Duodenal mucosa (tissue), 2 donors: ENCODE results near the gene PRKAR1A.

Source experiments
- H3K27ac ChIP-seq: one replicate; pipeline ENCODE4 v1.7.0; 2013; ENCODE audit warnings: low read depth, low read length
- H3K27me3 ChIP-seq, 2 donors: one replicate each; pipeline ENCODE4 v1.7.0; 2013; ENCODE audit warnings: low read length in 2 of 2, control low read depth in 1 of 2; ENCODE audit not compliant: insufficient read depth in 2 of 2, control insufficient read depth in 1 of 2
- H3K36me3 ChIP-seq, 2 donors: one replicate each; pipeline ENCODE4 v1.7.0; 2013; ENCODE audit warnings: low read length in 2 of 2, control low read depth in 1 of 2; ENCODE audit not compliant: insufficient read depth in 2 of 2, control insufficient read depth in 1 of 2
- H3K4me1 ChIP-seq, 2 donors: one replicate each; pipeline ENCODE4 v1.7.0; 2013; ENCODE audit warnings: low read length in 2 of 2, control low read depth in 1 of 2; ENCODE audit not compliant: insufficient read depth in 2 of 2, control insufficient read depth in 1 of 2
- H3K4me3 ChIP-seq, 2 donors: one replicate each; pipeline ENCODE4 v1.7.0; 2013; ENCODE audit warnings: low read length in 2 of 2, low read depth in 1 of 2
- H3K9ac ChIP-seq, 2 donors: one replicate each; pipeline ENCODE4 v1.7.0; 2013; ENCODE audit warnings: low read length in 2 of 2, low read depth in 1 of 2
- H3K9me3 ChIP-seq, 2 donors: one replicate each; pipeline ENCODE4 v1.7.0; 2013; ENCODE audit warnings: low read length in 2 of 2, control low read depth in 1 of 2; ENCODE audit not compliant: control insufficient read depth in 1 of 2

The PRKAR1A gene

DNA sequence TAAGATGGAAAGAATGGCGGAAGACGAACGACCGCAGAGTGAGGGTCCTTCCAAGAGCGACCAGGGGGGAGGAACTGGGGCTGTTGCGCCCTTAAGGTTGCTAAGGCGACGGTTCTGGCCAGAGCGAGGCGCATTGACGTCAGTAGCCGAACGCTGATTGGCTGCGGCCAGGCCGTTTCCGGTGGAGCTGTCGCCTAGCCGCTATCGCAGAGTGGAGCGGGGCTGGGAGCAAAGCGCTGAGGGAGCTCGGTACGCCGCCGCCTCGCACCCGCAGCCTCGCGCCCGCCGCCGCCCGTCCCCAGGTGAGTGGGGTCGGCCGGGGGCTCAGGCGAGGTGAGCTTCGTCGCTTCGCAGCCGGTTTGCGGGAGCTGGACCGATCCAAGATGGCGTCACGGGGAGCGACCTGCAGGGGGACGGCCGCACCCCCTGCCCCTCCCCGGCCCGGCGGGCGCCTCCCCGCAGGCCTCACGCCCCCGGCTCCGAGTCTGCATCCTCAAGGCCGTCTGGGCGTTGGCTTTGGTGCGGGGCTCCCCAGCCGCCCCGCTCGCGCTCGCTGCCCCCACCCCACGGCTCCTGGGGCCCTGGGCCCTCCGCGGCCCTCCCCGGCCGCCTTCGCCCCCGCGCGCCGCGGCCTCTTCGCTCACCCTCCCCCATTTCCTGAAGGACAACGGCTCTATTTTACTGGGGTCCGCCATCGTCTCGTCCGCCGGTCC lies at the start of gene PRKAR1A:
TSS of gene PRKAR1A (plus strand) at position 184 of the 713 bp plus-strand sequence. CDS start 2,970 bp downstream, outside the sequence.
- no peaks in the 10 kb centered on the region for H3K27me3 ChIP-seq
- H3K4me3 ChIP-seq = peak within 1 kb of the TSS; percentile 88 to 94
- H3K36me3 ChIP-seq = peaks cover 6 to 18% of the 10 kb centered on the region in 2 donors
- peak within 1 kb of the TSS; percentile 98 to 100 for H3K9ac ChIP-seq
- H3K27ac ChIP-seq = peak within 1 kb of the TSS; percentile 99
- no peaks in the 10 kb centered on the region for H3K9me3 ChIP-seq
- H3K4me1 ChIP-seq = peaks cover 12 to 29% of the 10 kb centered on the region in 2 donors

- no peak overlapping the region for H3K27ac ChIP-seq
- no peaks in the 10 kb centered on the region for H3K36me3 ChIP-seq
- H3K4me3 ChIP-seq = no peak overlapping the region
- no peak overlapping the region for H3K9ac ChIP-seq
- peaks cover 11 to 15% of the 10 kb centered on the region in 2 donors for H3K4me1 ChIP-seq
- H3K27me3 ChIP-seq = no peaks in the 10 kb centered on the region
- H3K9me3 ChIP-seq = no peaks in the 10 kb centered on the region
Measured at GRCh38 chr17:68463211-68464019, 48.8 kb upstream of the PRKAR1A start.

- Histone ChIP-seq H3K4me3 (no peak overlapping the region), H3K9me3 (no peaks in the 10 kb centered on the region), H3K27me3 (no peaks in the 10 kb centered on the region), H3K9ac (no peak overlapping the region), H3K4me1 (no peaks in the 10 kb centered on the region), H3K36me3 (no peaks in the 10 kb centered on the region), H3K27ac (no peak overlapping the region)
Measured at GRCh38 chr17:68468334-68468733, 43.9 kb upstream of the PRKAR1A start.

DNA sequence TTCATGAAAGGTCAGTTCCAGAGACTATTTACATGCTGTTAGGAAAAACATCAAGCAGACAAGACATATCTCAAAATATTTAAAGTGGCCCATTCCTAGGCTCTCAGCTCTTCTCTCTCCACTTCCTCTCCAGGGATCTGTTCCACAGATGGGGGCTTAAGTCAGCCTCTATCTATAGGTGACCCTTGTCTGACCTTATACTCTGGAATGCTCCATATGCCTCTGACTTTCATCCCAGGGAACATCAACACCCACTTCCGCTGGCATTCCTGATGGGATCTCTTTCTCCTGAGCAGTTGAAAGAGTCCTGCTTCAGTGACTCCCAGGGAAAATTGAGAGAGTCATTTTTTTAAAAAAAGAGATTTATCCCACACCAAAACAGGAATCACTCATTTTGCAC lies 43.4 kb upstream of the PRKAR1A start:
- no peaks in the 10 kb centered on the region for H3K4me1 ChIP-seq
- H3K4me3 ChIP-seq = no peak overlapping the region
- no peak overlapping the region for H3K9ac ChIP-seq
- H3K27ac ChIP-seq = no peak overlapping the region
- H3K36me3 ChIP-seq = no peaks in the 10 kb centered on the region
- no peaks in the 10 kb centered on the region for H3K27me3 ChIP-seq
- no peaks in the 10 kb centered on the region for H3K9me3 ChIP-seq

GRCh38 chr17:68470961-68471360 lies 41.3 kb upstream of the PRKAR1A start:
- Histone ChIP-seq H3K9ac (no peak overlapping the region), H3K9me3 (no peaks in the 10 kb centered on the region), H3K27ac (no peak overlapping the region), H3K4me1 (no peaks in the 10 kb centered on the region), H3K4me3 (no peak overlapping the region), H3K27me3 (no peaks in the 10 kb centered on the region), H3K36me3 (no peaks in the 10 kb centered on the region)

DNA sequence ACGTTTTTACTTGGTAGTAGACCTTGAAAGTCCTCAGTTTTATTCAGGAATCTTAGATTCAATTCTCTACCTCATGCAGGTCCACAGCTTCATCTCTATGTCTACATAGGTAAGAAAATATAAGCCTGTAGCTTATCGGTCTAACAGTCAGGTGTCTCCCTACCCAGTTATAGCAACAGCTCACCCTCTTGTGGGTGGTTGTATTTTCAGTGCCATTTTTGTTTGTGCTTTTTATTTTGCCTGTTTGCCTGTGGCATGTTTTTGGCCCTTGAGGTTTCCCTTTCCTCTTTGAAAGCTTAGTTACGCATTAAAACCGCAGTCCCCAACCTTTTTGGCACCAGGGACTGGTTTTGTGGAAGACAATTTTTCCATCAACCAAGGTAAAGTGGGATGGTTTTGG lies 31.3 kb upstream of the PRKAR1A start:
- H3K4me3 ChIP-seq = no peak overlapping the region

GRCh38 chr17:68482576-68483041 lies 29.6 kb upstream of the PRKAR1A start:
- H3K9ac ChIP-seq = no peak overlapping the region
- no peak overlapping the region for H3K4me3 ChIP-seq
- no peaks in the 10 kb centered on the region for H3K9me3 ChIP-seq
- peaks cover 0 to 4% of the 10 kb centered on the region in 2 donors for H3K27me3 ChIP-seq
- H3K36me3 ChIP-seq = no peaks in the 10 kb centered on the region
- H3K4me1 ChIP-seq = peaks cover 0 to 9% of the 10 kb centered on the region in 2 donors
- H3K27ac ChIP-seq = no peak overlapping the region

More for the DNA sequence above, 31.3 kb upstream of the PRKAR1A start:
- H3K9ac ChIP-seq = no peak overlapping the region
- peaks cover 0 to 9% of the 10 kb centered on the region in 2 donors for H3K4me1 ChIP-seq
- H3K27me3 ChIP-seq = peaks cover 0 to 4% of the 10 kb centered on the region in 2 donors
- H3K36me3 ChIP-seq = no peaks in the 10 kb centered on the region
- no peak overlapping the region for H3K27ac ChIP-seq
- no peaks in the 10 kb centered on the region for H3K9me3 ChIP-seq

DNA sequence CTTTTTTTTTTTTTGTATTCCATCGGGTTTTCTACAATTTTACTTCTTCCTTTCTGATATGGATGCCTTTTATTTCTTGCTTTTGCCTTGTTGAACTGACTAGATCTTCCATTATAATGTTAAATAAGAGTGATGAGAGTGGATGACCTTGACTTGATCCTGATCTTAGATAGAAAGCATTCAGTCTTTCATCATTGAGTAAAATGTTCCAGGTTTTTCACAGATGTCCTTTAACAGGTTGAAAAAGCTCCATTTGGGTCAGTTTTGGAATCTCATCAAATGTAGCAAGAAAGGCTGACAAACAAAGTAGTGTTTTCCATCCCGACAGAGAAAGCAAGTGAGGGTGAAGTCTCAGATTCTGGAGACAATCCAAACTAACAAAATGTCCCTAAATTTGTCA lies 27.8 kb upstream of the PRKAR1A start:
- Histone ChIP-seq H3K27ac (no peak overlapping the region), H3K36me3 (no peaks in the 10 kb centered on the region), H3K4me1 (peaks cover 4 to 9% of the 10 kb centered on the region in 2 donors), H3K27me3 (peaks cover 0 to 4% of the 10 kb centered on the region in 2 donors), H3K9me3 (no peaks in the 10 kb centered on the region), H3K4me3 (no peak overlapping the region), H3K9ac (no peak overlapping the region)

DNA sequence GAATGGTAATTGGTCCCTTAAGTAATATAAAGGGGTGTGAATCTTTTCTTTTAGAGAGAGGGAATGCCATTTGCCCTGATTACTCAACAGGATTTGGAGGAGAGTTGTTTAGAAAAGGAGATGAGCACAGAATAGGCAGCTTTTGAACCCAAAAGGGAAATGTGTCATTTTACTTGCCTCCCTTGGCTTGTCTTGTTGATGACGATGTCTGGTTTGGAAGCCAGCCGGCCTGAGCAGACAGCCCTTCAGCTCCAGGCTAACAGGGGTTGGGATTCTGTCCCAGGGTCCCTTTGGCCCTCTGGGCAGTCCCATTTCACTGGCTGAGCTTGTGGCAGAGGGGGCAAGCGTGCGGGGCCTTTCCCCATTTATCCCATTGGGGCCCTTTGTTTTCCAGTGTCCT lies 22.3 kb upstream of the PRKAR1A start:
- Histone ChIP-seq H3K9me3 (no peaks in the 10 kb centered on the region), H3K27ac (no peak overlapping the region), H3K9ac (no peak overlapping the region), H3K36me3 (no peaks in the 10 kb centered on the region), H3K4me3 (no peak overlapping the region), H3K4me1 (peaks cover 10 to 19% of the 10 kb centered on the region in 2 donors), H3K27me3 (peaks cover 0 to 3% of the 10 kb centered on the region in 2 donors)
